ENCODE data around the gene ENPP1. TPM values are rescaled to one million over a fixed set of nuclear protein-coding genes. Genes with fewer than 3 reads are reported as not detected.

ENPP1 gene
- total RNA-seq, 1 experiment from 2014 or later = 1.9 TPM

Small RNA genes within 50 kb of the gene (small RNA-seq; reads per million reads assigned to genes)
- 0 reads per million in 2 experiments for gene MIR548H5
- 0 reads per million in 2 experiments for gene SELENOKP2

Other genes with a start within 250 kb of the ENPP1 start
- gene ARG1, start 234.8 kb upstream of the ENPP1 start, total RNA-seq (2014; rRNA removed; shearing (Covaris generic)) = not detected in 2 replicates
- 17.4 and 20.0 TPM in 2 replicates for gene MED23, start 179.8 kb upstream of the ENPP1 start, total RNA-seq (2014; rRNA removed; shearing (Covaris generic))
- 0.12 TPM in 1 of 2 replicates, not detected in the other for gene ENPP3, start 170.7 kb upstream of the ENPP1 start, total RNA-seq (2014; rRNA removed; shearing (Covaris generic))
- 0.05 TPM in 1 of 2 replicates, not detected in the other for gene OR2A4, start 106.6 kb upstream of the ENPP1 start, total RNA-seq (2014; rRNA removed; shearing (Covaris generic))
- gene CTAGE9, start 97.0 kb upstream of the ENPP1 start, total RNA-seq (2014; rRNA removed; shearing (Covaris generic)) = not detected in 2 replicates
- 74.9 and 112 TPM in 2 replicates for gene CCN2, start 143.4 kb downstream of the ENPP1 start, total RNA-seq (2014; rRNA removed; shearing (Covaris generic))

All from NCI-H460 (cell line).